Femur (tissue), 1 donor: ENCODE results near the gene AANAT.
A peak's percentile ranks its signal among the peaks of the same experiment; 100 is the strongest.
"Not testable (repeated sequence)": the region's sequence is repeated elsewhere in the genome, so short reads cannot be mapped to it uniquely, and the experiment has no call there.

ENCODE experiments used
- DNase-seq: peaks from one replicate; pipeline ENCODE4 v3.0.0-alpha.2; 2017

Gene AANAT

DNA sequence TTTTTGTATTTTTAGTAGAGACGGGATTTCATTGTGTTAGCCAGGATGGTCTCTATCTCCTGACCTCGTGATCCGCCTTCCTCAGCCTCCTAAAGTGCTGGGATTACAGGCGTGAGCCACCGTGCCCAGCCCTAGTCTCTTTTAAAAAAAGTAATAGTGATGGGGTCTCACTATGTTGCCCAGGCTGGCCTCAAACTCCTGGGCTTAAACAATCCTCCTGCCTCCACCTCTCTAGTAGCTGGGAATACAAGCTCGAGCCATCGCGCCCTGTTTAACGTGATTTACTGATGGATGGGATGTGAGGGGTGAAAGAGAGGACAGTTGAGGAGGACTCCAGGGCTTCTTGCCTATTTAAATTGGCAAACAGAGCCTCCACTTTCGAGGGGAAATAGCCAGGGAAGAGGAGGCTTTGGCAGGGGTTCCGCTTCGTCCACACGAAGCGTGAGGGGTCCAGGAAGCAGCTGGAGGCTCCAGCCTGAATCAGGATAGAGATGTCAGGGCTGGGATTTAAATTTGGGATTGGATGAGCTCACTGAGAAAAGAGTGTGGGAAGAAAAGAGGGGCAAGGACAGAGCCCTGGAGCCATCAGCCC, 41.2 kb downstream of the AANAT start:
- peak; percentile 54 for DNase-seq

GRCh38 chr17:76510831-76511244, 43.4 kb downstream of the AANAT start:
- DNase-seq = peak; percentile 31

- DNase-seq = no peak
Measured at GRCh38 chr17:76511668-76512365, 44.4 kb downstream of the AANAT start.

DNA sequence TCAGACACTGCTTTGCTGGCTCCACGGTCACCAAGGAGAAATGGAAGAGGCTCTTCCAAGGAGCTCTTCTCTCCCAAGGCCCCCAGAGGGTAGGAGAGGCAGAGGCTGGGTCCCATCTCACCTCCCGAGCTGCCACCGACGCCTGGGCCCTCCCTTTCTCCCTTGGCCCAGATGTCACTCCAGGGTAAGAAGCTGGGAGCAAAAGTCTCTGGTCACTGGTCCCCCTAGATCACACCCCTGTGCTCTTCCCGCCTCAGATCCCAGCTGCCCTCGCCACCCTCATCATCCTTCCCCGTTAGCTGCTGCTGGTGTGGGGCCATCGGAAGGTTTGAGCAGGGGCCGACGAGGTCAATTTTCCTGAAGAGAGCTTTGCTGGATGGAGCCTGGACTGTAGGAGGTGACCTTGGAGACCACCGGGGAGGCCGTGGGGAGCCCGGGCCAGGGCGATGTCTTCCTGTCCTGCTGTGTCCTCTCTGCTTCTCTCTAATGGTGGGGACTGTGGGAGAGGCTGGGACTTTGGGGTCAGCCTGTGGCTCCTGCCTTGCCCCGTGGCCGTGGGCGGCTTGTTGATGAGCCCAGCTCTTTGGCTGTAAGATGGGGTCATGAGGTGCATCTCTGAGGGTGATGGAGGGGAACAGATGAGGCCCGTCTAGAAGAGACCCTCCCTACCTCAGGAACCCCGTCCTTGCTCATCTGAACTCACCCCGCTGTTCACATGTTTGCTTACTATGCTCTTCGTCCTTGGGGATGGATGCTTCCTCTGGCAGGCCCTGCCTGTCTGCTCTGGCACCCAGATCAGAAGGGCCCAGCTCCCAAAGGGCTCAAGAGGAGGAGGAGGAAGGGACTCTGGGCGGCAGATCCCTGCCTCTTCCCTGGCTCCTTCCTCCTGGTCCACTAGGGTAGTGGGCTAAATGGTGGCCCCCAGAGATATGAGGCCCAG, 45.2 kb downstream of the AANAT start:
- DNase-seq = no peak

GRCh38 chr17:76513306-76513692, 45.9 kb downstream of the AANAT start:
- no peak for DNase-seq

GRCh38 chr17:76514355-76514754, 47.0 kb downstream of the AANAT start:
- DNase-seq = not testable (repeated sequence)

DNA sequence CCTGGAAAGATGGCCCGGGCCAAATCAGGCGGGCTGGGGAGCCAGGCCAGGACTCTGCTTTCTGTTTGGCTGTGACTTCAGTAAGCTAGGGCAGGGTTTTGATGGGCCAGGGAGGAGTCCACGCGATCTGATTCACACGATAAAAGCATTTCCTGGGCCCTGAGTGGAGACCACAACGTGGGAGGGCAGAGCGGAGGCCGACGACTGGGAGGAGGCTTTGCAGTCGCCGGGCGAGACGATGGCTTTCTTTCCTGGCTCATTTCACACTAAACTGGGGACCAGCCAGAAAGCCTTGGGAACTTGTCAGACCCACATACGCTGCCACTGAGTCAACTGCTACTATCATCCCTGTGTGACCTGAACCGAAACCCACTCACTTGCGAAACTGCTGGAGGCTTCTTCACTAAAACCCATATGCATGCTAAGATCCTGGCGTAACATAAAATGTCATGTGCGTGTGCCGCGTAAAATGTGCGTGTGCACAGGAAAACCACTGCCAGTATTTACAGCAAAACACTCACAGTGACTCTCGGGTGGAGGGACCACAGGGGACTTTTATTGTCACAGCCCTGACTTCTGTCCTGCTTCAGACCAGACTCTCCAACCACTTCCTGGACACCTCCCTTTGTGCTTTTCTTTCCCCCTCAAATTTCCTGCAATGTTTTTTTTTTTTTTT, 48.0 kb downstream of the AANAT start:
- peak; percentile 73 for DNase-seq

DNA sequence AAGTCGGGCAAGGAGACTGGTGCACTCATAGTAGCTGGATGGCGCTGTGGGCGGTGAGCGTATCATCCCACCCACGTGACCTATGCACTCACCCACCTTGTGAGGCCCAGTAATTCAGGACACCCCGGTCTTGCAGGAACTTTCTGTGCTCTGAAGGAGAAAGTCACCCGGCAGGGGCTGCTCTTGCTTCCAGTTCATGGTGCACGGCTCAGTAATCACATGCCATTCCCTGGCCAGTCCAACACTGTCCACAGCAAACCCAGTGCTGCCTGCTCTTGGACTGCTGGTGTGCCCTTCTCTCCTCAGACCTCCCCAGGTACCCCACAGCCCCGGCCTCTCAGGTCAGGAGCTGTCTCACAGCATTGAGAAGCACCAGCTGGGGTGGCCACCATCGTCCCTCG, 50.2 kb downstream of the AANAT start:
- DNase-seq = no peak

- DNase-seq = peak; percentile 77
Measured at GRCh38 chr17:76519048-76519966, 51.9 kb downstream of the AANAT start.
